HCT116 (cell line): ENCODE measurements around the gene CHDH. TPM values are rescaled to one million over a fixed set of nuclear protein-coding genes. Genes with fewer than 3 reads are reported as not detected.

ENCODE experiments used
- ATAC-seq: fragments of 200-7000 bp; cut with Tn5 transposase; 2 replicates; pipeline ENCODE4 v1.9.1; 2020; ENCODE audit warnings: mild to moderate bottlenecking, moderate library complexity
- BruUV-seq: library from RNA; stranded (reverse); fragments of 400-500 nt; replicated peaks from 2 replicates; lab custom pipeline; 2021; lab: Mats Ljungman, UMichigan
- CTCF ChIA-PET: fragments of 300-600 bp; sonication (Branson Sonifier 250); formaldehyde crosslinking; loops from one replicate; lab custom pipeline; 2021; ENCODE audit warnings: antibody characterized with exemption; lab: Charles Lee
- POLR2A ChIA-PET: fragments of 300-600, 350-600 bp; sonication (Branson Sonifier 250); formaldehyde crosslinking; loops from one replicate; lab custom pipeline; 2021; ENCODE audit warnings: antibody characterized with exemption; lab: Charles Lee
- RAD21 ChIA-PET, 2 experiments: fragments of 300-600 bp; sonication (Branson Sonifier 250); formaldehyde crosslinking; loops; one replicate each; lab custom pipeline; 2023; ENCODE audit warnings: low total read pairs in 2 of 2; ENCODE audit not compliant: uncharacterized antibody in 2 of 2, unreplicated experiment in 2 of 2, low non-redundant PET in 1 of 2; lab: Charles Lee
- DNase-seq: peaks from one replicate; pipeline ENCODE4 v3.0.0-alpha.2; 2010; ENCODE audit warnings: low read depth, low spot score
- H2AFZ ChIP-seq: fragments of 200-600 bp; shearing (Covaris generic), sonication (generic); 2 replicates; pipeline ENCODE4 v1.6.1; 2017; ENCODE audit warnings: low read depth, mixed run types, mixed read lengths, antibody characterized with exemption, low read length; ENCODE audit not compliant: poor library complexity, severe bottlenecking
- H3K27ac ChIP-seq: 2 replicates; pipeline ENCODE4 v1.5.1; 2012; ENCODE audit warnings: low read depth, low read length
- H3K27me3 ChIP-seq: fragments of 200-600 bp; sonication (generic); 2 replicates; pipeline ENCODE4 v1.6.1; 2016; ENCODE audit warnings: mixed run types, low read length, mixed read lengths; ENCODE audit not compliant: insufficient read depth
- H3K36me3 ChIP-seq, 2 experiments: fragments of 200-500 bp in 1 of 2; fragments of 200-600 bp in 1 of 2; sonication (Bioruptor generic) in 1 of 2; sonication (generic) in 1 of 2; 2 replicates each; pipeline versions ENCODE4 v1.5.1 to v1.6.1; 2014 to 2016; ENCODE audit warnings: low read length in 2 of 2, inconsistent platforms in 1 of 2, mixed read lengths in 1 of 2, mixed run types in 1 of 2; ENCODE audit not compliant: insufficient read depth in 2 of 2, control insufficient read depth in 1 of 2
- H3K4me1 ChIP-seq, 2 experiments: fragments of 200-600 bp in 1 of 2; sonication (generic) in 1 of 2; 2 replicates each; pipeline versions ENCODE4 v1.5.1 to v1.6.1; 2012 to 2017; ENCODE audit warnings: low read length in 2 of 2, inconsistent platforms in 1 of 2, mild to moderate bottlenecking in 1 of 2, mixed read lengths in 1 of 2, mixed run types in 1 of 2, moderate library complexity in 1 of 2; ENCODE audit not compliant: insufficient read depth in 2 of 2, control insufficient read depth in 1 of 2
- H3K4me2 ChIP-seq: fragments of 200-600 bp; sonication (generic); 2 replicates; pipeline ENCODE4 v1.6.1; 2017; ENCODE audit warnings: mixed run types, low read length, mixed read lengths
- H3K4me3 ChIP-seq, 2 experiments: fragments of 200-600 bp in 1 of 2; sonication (generic) in 1 of 2; replicated peaks in 1 of 2; 2 replicates each; pipeline ENCODE4 v1.5.1; 2011 to 2016; ENCODE audit warnings: low read length in 2 of 2, control low read depth in 1 of 2, low read depth in 1 of 2, mild to moderate bottlenecking in 1 of 2, mixed read lengths in 1 of 2, mixed run types in 1 of 2
- H3K79me2 ChIP-seq: fragments of 200-600 bp; sonication (generic); 2 replicates; pipeline ENCODE4 v1.6.1; 2017; ENCODE audit warnings: mild to moderate bottlenecking, mixed run types, low read length, moderate library complexity, mixed read lengths; ENCODE audit not compliant: insufficient read depth
- H3K9ac ChIP-seq: fragments of 200-600 bp; sonication (generic); 2 replicates; pipeline ENCODE4 v1.6.1; 2016; ENCODE audit warnings: low read length, mixed read lengths
- H3K9me2 ChIP-seq: fragments of 200-600 bp; sonication (generic), shearing (Covaris generic); 2 replicates; pipeline ENCODE4 v1.6.1; 2017; ENCODE audit warnings: mixed run types, mild to moderate bottlenecking, moderate library complexity; ENCODE audit not compliant: insufficient read depth
- H3K9me3 ChIP-seq, 2 experiments: fragments of 200-500 bp in 1 of 2; fragments of 200-600 bp in 1 of 2; sonication (Bioruptor generic) in 1 of 2; sonication (generic) in 1 of 2; 2 replicates each; pipeline ENCODE4 v1.6.1; 2014 to 2017; ENCODE audit warnings: low read length in 2 of 2, mixed read lengths in 2 of 2, inconsistent platforms in 1 of 2, low read depth in 1 of 2, mild to moderate bottlenecking in 1 of 2, mixed run types in 1 of 2, moderate library complexity in 1 of 2; ENCODE audit not compliant: control insufficient read depth in 1 of 2, insufficient read depth in 1 of 2
- H4K20me1 ChIP-seq: fragments of 200-600 bp; sonication (generic), shearing (Covaris generic); 2 replicates; pipeline ENCODE4 v1.6.1; 2017; ENCODE audit warnings: mixed run types, mild to moderate bottlenecking, moderate library complexity; ENCODE audit not compliant: insufficient read depth
- CBX3 ChIP-seq: IDR thresholded peaks from 2 replicates; pipeline ENCODE4 v1.6.1; 2012; ENCODE audit warnings: low read depth
- CTCF ChIP-seq, 3 experiments: fragments of 200-600 bp in 1 of 3; sonication (generic) in 1 of 3; IDR thresholded peaks in 2 of 3; conservative IDR thresholded peaks in 1 of 3; 2 replicates each; pipeline ENCODE4 v1.5.1; 2012 to 2017; ENCODE audit warnings: low read depth in 2 of 3, low read length in 2 of 3, antibody characterized with exemption in 1 of 3, borderline replicate concordance in 1 of 3, control low read depth in 1 of 3, mild to moderate bottlenecking in 1 of 3, mixed read lengths in 1 of 3, mixed run types in 1 of 3, moderate library complexity in 1 of 3; ENCODE audit not compliant: insufficient read depth in 1 of 3
- EGR1 ChIP-seq: IDR thresholded peaks from 2 replicates; pipeline ENCODE4 v1.6.1; 2012; ENCODE audit warnings: low read depth
- EZH2phosphoT487 ChIP-seq: fragments of 200-600 bp; IDR thresholded peaks from 2 replicates; pipeline ENCODE4 v1.6.1; 2018; ENCODE audit warnings: antibody characterized with exemption, borderline replicate concordance
- JUND ChIP-seq: IDR thresholded peaks from 2 replicates; pipeline ENCODE4 v1.6.1; 2012
- SP1 ChIP-seq: IDR thresholded peaks from 2 replicates; pipeline ENCODE4 v1.6.1; 2012; ENCODE audit warnings: low read depth
- SRF ChIP-seq: IDR thresholded peaks from 2 replicates; pipeline ENCODE4 v1.6.1; 2012; ENCODE audit warnings: low read depth
- ZFX ChIP-seq: fragments of 450-650 bp; IDR thresholded peaks from 2 replicates; pipeline ENCODE4 v1.6.1; 2017
- intact Hi-C: fragments of 100-400 bp; cut with micrococcal nuclease; formaldehyde crosslinking; loops from 2 replicates; pipeline ENCODE4 v1.10.0; 2022
- total RNA-seq: library from RNA; stranded (reverse); gene quantifications from one replicate; pipeline ENCODE4 v1.2.1, GENCODE V29; 2021; ENCODE audit not compliant: unreplicated experiment

CHDH gene
- total RNA-seq, 1 experiment from 2014 or later, result 10.8 TPM

- no peak for TF ChIP-seq CTCF (IDR thresholded peaks at IDR 0.05 in 2 of 3, conservative IDR thresholded peaks at IDR 0.05 in 1 of 3; ENCODE audit: borderline replicate concordance in 1 of 3, insufficient read depth in 1 of 3, low read depth in 2 of 3, low read length in 2 of 3)
- no peak for TF ChIP-seq CBX3
- TF ChIP-seq EZH2phosphoT487, result no peak
These were observed 29.8 kb downstream of the CHDH start (continued) for GRCh38 chr3:53816425-53816824.

DNA sequence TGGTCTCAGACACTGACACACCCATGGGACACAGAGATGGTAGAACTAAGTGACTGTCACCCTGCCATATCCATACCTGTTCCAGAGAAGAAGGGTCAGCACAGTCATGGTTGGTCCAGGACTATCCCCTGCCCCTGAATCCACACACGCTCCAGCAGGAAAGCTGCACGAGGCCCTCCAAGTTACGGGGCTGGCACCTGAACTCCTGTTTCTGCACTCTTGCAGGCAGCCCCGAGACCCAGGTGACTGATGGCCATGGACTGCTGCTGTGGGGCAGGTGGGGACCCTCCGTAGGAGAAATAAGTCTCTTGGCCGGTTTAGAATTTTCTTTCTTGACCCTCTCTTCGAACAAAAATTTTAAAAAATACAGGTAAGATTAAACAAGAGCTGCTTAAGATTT is 30.6 kb downstream of the CHDH start:
- RAD21 ChIA-PET, result no interaction called here
- Histone ChIP-seq H3K9me3 (no peaks in the 10 kb centered on the region), H3K4me1 (no peaks in the 10 kb centered on the region), H4K20me1 (no peaks in the 10 kb centered on the region), H3K79me2 (no peaks in the 10 kb centered on the region), H3K9me2 (no peaks in the 10 kb centered on the region), H2AFZ (no peak overlapping the region), H3K27me3 (no peaks in the 10 kb centered on the region), H3K4me3 (no peak overlapping the region), H3K27ac (no peak overlapping the region), H3K36me3 (no peaks in the 10 kb centered on the region; a peak in 1 of 4 replicates), H3K9ac (no peak overlapping the region), H3K4me2 (no peak overlapping the region)
- ATAC-seq, result no peak
- intact Hi-C loops, result no loop called here
- TF ChIP-seq JUND (no peak), ZFX (no peak), SP1 (no peak), EGR1 (no peak), CBX3 (no peak)
- POLR2A ChIA-PET, result no interaction called here
- no TSS peak for BruUV-seq
- CTCF ChIA-PET, result no interaction called here
- no peak for DNase-seq

DNA sequence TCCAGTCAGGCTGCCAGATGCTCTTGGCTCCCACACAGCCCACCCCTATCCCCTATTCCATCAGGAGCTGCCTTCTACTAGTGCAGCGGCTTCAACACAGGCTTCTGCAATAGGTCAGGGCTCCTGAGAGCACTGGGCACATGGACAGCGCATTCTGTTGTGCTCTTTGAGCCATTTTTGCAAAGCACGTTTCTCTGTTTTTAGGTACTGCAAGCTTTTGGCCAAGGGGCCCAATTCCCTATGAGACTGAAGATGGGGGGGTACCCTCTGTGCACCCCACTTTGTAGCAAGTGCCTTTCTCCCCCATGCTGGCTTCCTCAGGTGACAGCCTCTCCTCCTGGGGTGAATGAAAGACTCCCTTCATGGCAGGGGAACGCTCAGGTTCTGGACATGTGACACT is 31.2 kb downstream of the CHDH start:
- Histone ChIP-seq H2AFZ (no peak overlapping the region), H3K4me2 (no peak overlapping the region), H3K27ac (no peak overlapping the region), H3K4me1 (no peaks in the 10 kb centered on the region), H3K9me2 (no peaks in the 10 kb centered on the region), H3K4me3 (no peak overlapping the region), H3K27me3 (no peaks in the 10 kb centered on the region), H4K20me1 (no peaks in the 10 kb centered on the region), H3K9me3 (no peaks in the 10 kb centered on the region), H3K36me3 (no peaks in the 10 kb centered on the region; a peak in 1 of 4 replicates), H3K9ac (no peak overlapping the region), H3K79me2 (no peaks in the 10 kb centered on the region)
- DNase-seq, result no peak
- RAD21 ChIA-PET, result no interaction called here
- BruUV-seq, result no TSS peak
- no peak for TF ChIP-seq ZFX
- no peak for TF ChIP-seq EGR1
- TF ChIP-seq SRF, result no peak
- CTCF ChIA-PET, result no interaction called here
- POLR2A ChIA-PET, result no interaction called here
- intact Hi-C loops, result no loop called here
- ATAC-seq, result no peak
